HG02623 (cell line): ENCODE data around the gene THEMIS.

ENCODE experiments used
- ATAC-seq: cut with Tn5 transposase; IDR thresholded peaks from one replicate; pipeline ENCODE4 v1.9.1; 2021; ENCODE audit warnings: moderate library complexity; ENCODE audit not compliant: unreplicated experiment

THEMIS gene

GRCh38 chr6:127864701-127865100 is 36.2 kb downstream of the THEMIS start:
- ATAC-seq, result no peak

- ATAC-seq, result no peak
These were observed 40.1 kb downstream of the THEMIS start for GRCh38 chr6:127860723-127861122.

GRCh38 chr6:127859956-127860355 is 40.9 kb downstream of the THEMIS start:
- ATAC-seq, result no peak

- no peak for ATAC-seq
These were observed 42.0 kb downstream of the THEMIS start for GRCh38 chr6:127858727-127859391.

- no peak for ATAC-seq
These were observed 43.7 kb downstream of the THEMIS start for GRCh38 chr6:127857051-127857637.

- ATAC-seq, result no peak
These were observed 45.2 kb downstream of the THEMIS start for GRCh38 chr6:127855542-127856159.

- no peak for ATAC-seq
These were observed 46.8 kb downstream of the THEMIS start for GRCh38 chr6:127854009-127854408.

GRCh38 chr6:127851197-127851596 is 49.7 kb downstream of the THEMIS start:
- ATAC-seq, result no peak

- no peak for ATAC-seq
These were observed 55.6 kb downstream of the THEMIS start for GRCh38 chr6:127845242-127845641.

- ATAC-seq, result no peak
These were observed 56.3 kb downstream of the THEMIS start for GRCh38 chr6:127844529-127844928.

GRCh38 chr6:127843582-127843981 is 57.3 kb downstream of the THEMIS start:
- no peak for ATAC-seq

GRCh38 chr6:127842562-127842961 is 58.3 kb downstream of the THEMIS start:
- ATAC-seq, result no peak

GRCh38 chr6:127841811-127842210 is 59.0 kb downstream of the THEMIS start:
- ATAC-seq, result no peak

GRCh38 chr6:127834136-127834535 is 66.7 kb downstream of the THEMIS start:
- no peak for ATAC-seq

GRCh38 chr6:127833336-127833735 is 67.5 kb downstream of the THEMIS start:
- ATAC-seq, result no peak

- ATAC-seq, result no peak
These were observed 68.5 kb downstream of the THEMIS start for GRCh38 chr6:127832381-127832780.

GRCh38 chr6:127824061-127824460 is 76.8 kb downstream of the THEMIS start:
- no peak for ATAC-seq

GRCh38 chr6:127821431-127821830 is 79.4 kb downstream of the THEMIS start:
- no peak for ATAC-seq

GRCh38 chr6:127818149-127818548 is 82.7 kb downstream of the THEMIS start:
- ATAC-seq, result no peak

- ATAC-seq, result no peak
These were observed 84.2 kb downstream of the THEMIS start for GRCh38 chr6:127816643-127817042.

GRCh38 chr6:127813699-127814027 is 87.2 kb downstream of the THEMIS start:
- ATAC-seq, result no peak

GRCh38 chr6:127812985-127813698 is 87.7 kb downstream of the THEMIS start:
- no peak for ATAC-seq
